Caco-2 (cell line): ENCODE data around the gene TBX4. TPM values are rescaled to one million over a fixed set of nuclear protein-coding genes. Genes with fewer than 3 reads are reported as not detected.
"Not testable (repeated sequence)": the region's sequence is repeated elsewhere in the genome, so short reads cannot be mapped to it uniquely, and the experiment has no call there.

Source experiments
- BruUV-seq: library from RNA; stranded (reverse); fragments of 400-500 nt; replicated peaks from 2 replicates; lab custom pipeline; 2021; lab: Mats Ljungman, UMichigan
- CTCF ChIA-PET: fragments of 300-600 bp; sonication (Branson Sonifier 250); formaldehyde crosslinking; loops from one replicate; lab custom pipeline; 2022; ENCODE audit warnings: antibody characterized with exemption; lab: Charles Lee
- POLR2A ChIA-PET: fragments of 300-600 bp; sonication (Branson Sonifier 250); formaldehyde crosslinking; loops from one replicate; lab custom pipeline; 2022; ENCODE audit warnings: antibody characterized with exemption; lab: Charles Lee
- DNase-seq, 2 experiments: peaks; one replicate each; pipeline versions ENCODE4 v3.0.0 to v3.0.0-alpha.2; 2020 to 2022
- H3K27me3 ChIP-seq: replicated peaks from 2 replicates; pipeline ENCODE4 v1.6.0; 2011; ENCODE audit warnings: low read length; ENCODE audit not compliant: control insufficient read depth, insufficient read depth
- H3K36me3 ChIP-seq: 2 replicates; pipeline ENCODE4 v1.5.1; 2011; ENCODE audit warnings: low read length; ENCODE audit not compliant: control insufficient read depth, insufficient read depth
- H3K4me1 ChIP-seq: fragments of 250-450 bp; sonication (Bioruptor Pico); 2 replicates; pipeline ENCODE4 v1.5.1; 2020; ENCODE audit warnings: mild to moderate bottlenecking
- H3K4me3 ChIP-seq: 2 replicates; pipeline ENCODE4 v1.5.1; 2011; ENCODE audit warnings: low read depth, mild to moderate bottlenecking, control low read depth, low read length
- H3K9me3 ChIP-seq: fragments of 250-450 bp; sonication (Bioruptor Pico); 2 replicates; pipeline ENCODE4 v1.5.1; 2020; ENCODE audit warnings: mild to moderate bottlenecking, moderate library complexity
- H3K27ac Mint-ChIP-seq: one replicate; pipeline ENCODE4 v1.8.0; 2022; ENCODE audit warnings: mixed read lengths; ENCODE audit not compliant: unreplicated experiment
- H3K27me3 Mint-ChIP-seq: one replicate; pipeline ENCODE4 v1.8.0; 2022; ENCODE audit warnings: mixed read lengths; ENCODE audit not compliant: insufficient read depth, unreplicated experiment
- H3K36me3 Mint-ChIP-seq: one replicate; pipeline ENCODE4 v1.8.0; 2022; ENCODE audit warnings: mild to moderate bottlenecking, mixed read lengths; ENCODE audit not compliant: insufficient read depth, unreplicated experiment
- H3K4me1 Mint-ChIP-seq: one replicate; pipeline ENCODE4 v1.8.0; 2022; ENCODE audit warnings: low read depth, mixed read lengths; ENCODE audit not compliant: unreplicated experiment
- H3K4me3 Mint-ChIP-seq: one replicate; pipeline ENCODE4 v1.8.0; 2022; ENCODE audit warnings: mild to moderate bottlenecking, moderate library complexity, mixed read lengths; ENCODE audit not compliant: unreplicated experiment
- H3K9me3 Mint-ChIP-seq: one replicate; pipeline ENCODE4 v1.8.0; 2022; ENCODE audit warnings: mixed read lengths; ENCODE audit not compliant: unreplicated experiment
- intact Hi-C: fragments of 100-400 bp; cut with micrococcal nuclease; formaldehyde crosslinking; loops from one replicate; pipeline ENCODE4 v1.10.0; 2022; ENCODE audit not compliant: unreplicated experiment
- total RNA-seq: library from RNA; stranded (reverse); gene quantifications from 2 replicates; pipeline ENCODE4 v1.2.3, GENCODE V29; 2022
- TF ChIP-seq, protein P1 (sequence below), 2 experiments: fragments of 200-600 bp in 1 of 2; IDR thresholded peaks; 1 replicate in 1 of 2; 2 replicates in 1 of 2; pipeline versions ENCODE4 v1.5.1 to v1.8.0; 2011 to 2022; ENCODE audit warnings: antibody characterized with exemption in 1 of 2, control low read depth in 1 of 2, inconsistent platforms in 1 of 2, low read depth in 1 of 2, low read length in 1 of 2, mild to moderate bottlenecking in 1 of 2, moderate library complexity in 1 of 2; ENCODE audit not compliant: insufficient read depth in 1 of 2, severe bottlenecking in 1 of 2, unreplicated experiment in 1 of 2

Gene TBX4
- total RNA-seq, 1 experiment from 2014 or later = 2.5 TPM

DNA sequence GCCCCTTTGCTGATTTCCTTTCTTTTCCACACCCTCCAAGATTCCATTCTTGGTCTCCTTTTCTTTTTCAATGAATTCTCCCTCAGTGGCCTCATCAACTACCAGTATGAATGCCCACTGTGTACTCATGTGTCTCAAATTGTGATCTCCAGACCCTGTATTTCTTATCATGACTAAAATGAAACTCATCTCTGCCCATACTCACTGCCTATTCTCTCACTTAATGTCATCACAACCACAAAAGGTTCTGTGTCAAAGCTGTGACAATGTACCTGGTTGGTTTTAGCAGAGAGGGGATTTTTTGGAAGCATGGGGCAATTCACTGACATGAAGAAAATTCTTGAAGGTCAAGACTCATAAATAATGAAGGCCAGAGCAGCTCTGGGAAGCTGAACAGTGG is 11.5 kb upstream of the TBX4 start:
- CTCF ChIA-PET = no interaction called here
- DNase-seq = no peak
- POLR2A ChIA-PET = no interaction called here

DNA sequence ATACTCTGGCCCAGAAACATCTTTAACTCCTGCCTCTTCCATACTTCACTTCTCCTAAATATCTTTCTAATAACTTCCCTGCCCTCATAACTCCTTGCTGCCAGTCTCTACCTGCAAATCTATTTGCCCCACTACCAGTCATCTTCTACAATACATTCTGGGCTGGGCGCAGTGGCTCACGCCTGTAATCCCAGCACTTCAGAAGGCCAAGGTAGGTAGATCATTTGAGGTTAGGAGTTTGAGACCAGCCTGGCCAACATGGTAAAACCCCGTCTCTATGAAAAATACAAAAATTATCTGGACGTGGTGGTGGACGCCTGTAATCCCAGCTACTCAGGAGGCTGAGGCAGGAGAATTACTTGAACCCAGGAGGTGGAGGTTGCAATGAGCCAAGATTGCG is 10.7 kb upstream of the TBX4 start:
- not testable (repeated sequence) for H3K27me3 Mint-ChIP-seq

More for the DNA sequence above, 11.5 kb upstream of the TBX4 start:
- no peak overlapping the region for H3K27ac Mint-ChIP-seq
- H3K27me3 Mint-ChIP-seq = no peaks in the 10 kb centered on the region
- no peaks in the 10 kb centered on the region for H3K36me3 ChIP-seq
- intact Hi-C loops = no loop called here
- H3K36me3 Mint-ChIP-seq = no peaks in the 10 kb centered on the region
- BruUV-seq = no TSS peak
- TF ChIP-seq, protein P1, sequence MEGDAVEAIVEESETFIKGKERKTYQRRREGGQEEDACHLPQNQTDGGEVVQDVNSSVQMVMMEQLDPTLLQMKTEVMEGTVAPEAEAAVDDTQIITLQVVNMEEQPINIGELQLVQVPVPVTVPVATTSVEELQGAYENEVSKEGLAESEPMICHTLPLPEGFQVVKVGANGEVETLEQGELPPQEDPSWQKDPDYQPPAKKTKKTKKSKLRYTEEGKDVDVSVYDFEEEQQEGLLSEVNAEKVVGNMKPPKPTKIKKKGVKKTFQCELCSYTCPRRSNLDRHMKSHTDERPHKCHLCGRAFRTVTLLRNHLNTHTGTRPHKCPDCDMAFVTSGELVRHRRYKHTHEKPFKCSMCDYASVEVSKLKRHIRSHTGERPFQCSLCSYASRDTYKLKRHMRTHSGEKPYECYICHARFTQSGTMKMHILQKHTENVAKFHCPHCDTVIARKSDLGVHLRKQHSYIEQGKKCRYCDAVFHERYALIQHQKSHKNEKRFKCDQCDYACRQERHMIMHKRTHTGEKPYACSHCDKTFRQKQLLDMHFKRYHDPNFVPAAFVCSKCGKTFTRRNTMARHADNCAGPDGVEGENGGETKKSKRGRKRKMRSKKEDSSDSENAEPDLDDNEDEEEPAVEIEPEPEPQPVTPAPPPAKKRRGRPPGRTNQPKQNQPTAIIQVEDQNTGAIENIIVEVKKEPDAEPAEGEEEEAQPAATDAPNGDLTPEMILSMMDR (IDR thresholded peaks at IDR 0.05; ENCODE audit: insufficient read depth in 1 of 2, low read depth in 1 of 2, low read length in 1 of 2, severe bottlenecking in 1 of 2, unreplicated experiment in 1 of 2) = no peak
- no peak overlapping the region for H3K4me3 Mint-ChIP-seq
- H3K4me1 Mint-ChIP-seq = peaks cover 12% of the 10 kb centered on the region
- peaks cover 19% of the 10 kb centered on the region for H3K9me3 ChIP-seq
- no peak overlapping the region for H3K4me3 ChIP-seq
- no peaks in the 10 kb centered on the region for H3K27me3 ChIP-seq
- peaks cover 12% of the 10 kb centered on the region for H3K4me1 ChIP-seq
- H3K9me3 Mint-ChIP-seq = peaks cover 37% of the 10 kb centered on the region

DNA sequence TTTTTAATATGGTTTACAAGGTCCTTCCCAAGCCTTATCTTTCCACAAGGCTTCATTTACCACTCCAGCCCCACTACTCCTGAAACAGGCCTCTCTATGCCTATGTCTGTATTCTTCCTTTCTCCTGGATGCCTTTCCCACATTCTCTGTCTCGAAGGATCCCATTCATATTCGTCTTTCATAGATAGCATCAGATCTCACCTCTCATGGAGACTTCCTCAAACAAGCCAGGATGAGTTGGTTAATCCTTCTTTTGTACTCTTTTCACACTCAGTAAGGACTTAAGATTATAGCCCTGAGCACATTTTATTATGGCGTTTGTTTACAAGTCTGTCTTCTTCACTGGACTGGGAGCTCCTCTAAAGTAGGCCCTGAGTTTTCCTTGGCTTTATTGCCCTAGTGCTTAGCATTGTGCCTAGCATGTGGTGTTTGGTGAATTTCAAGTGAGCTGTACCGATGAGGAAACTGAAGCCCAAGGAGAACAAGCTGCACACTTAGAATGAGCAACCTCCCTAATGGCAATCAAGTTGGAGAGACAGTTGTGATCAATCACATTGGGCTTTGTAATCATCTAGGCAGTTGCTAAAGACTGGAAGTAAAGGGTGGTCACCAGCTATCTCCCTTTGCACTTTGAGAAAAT is 10.0 kb upstream of the TBX4 start:
- Mint-ChIP-seq H3K36me3 (no peaks in the 10 kb centered on the region), H3K27me3 (no peaks in the 10 kb centered on the region), H3K4me1 (peaks cover 12% of the 10 kb centered on the region), H3K4me3 (no peak overlapping the region), H3K27ac (no peak overlapping the region), H3K9me3 (peaks cover 29% of the 10 kb centered on the region)
- H3K4me3 ChIP-seq = no peak overlapping the region
- intact Hi-C loops = no loop called here
- H3K4me1 ChIP-seq = peaks cover 12% of the 10 kb centered on the region
- H3K9me3 ChIP-seq = peaks cover 4% of the 10 kb centered on the region; the same call in 1 of the 2 replicates
- no peaks in the 10 kb centered on the region for H3K36me3 ChIP-seq
- TF ChIP-seq, protein P1 (IDR thresholded peaks at IDR 0.05; ENCODE audit: insufficient read depth in 1 of 2, low read depth in 1 of 2, low read length in 1 of 2, severe bottlenecking in 1 of 2, unreplicated experiment in 1 of 2) = no peak
- no TSS peak for BruUV-seq
- CTCF ChIA-PET = interaction anchor here (0.6 kb wide), 1 partner anchor 26 kb away, joined by 3 read pairs; no protein-coding TSS in a partner anchor
- POLR2A ChIA-PET = no interaction called here
- no peak for DNase-seq
- H3K27me3 ChIP-seq = no peaks in the 10 kb centered on the region

More for the DNA sequence above, 10.7 kb upstream of the TBX4 start:
- H3K9me3 Mint-ChIP-seq = peaks cover 37% of the 10 kb centered on the region
- peaks cover 12% of the 10 kb centered on the region for H3K4me1 ChIP-seq
- BruUV-seq, H3K27me3 ChIP-seq, H3K36me3 ChIP-seq, POLR2A ChIA-PET, H3K4me3 Mint-ChIP-seq, intact Hi-C loops, H3K4me3 ChIP-seq, H3K27ac Mint-ChIP-seq, CTCF ChIA-PET, DNase-seq, H3K36me3 Mint-ChIP-seq: not testable (repeated sequence)
- peaks cover 12% of the 10 kb centered on the region for H3K4me1 Mint-ChIP-seq
- H3K9me3 ChIP-seq = peaks cover 12% of the 10 kb centered on the region
